ENCODE results near the gene TBC1D13.

- TF ChIP-seq POLR2A (IDR thresholded peaks at IDR 0.05), result no peak
- TF ChIP-seq, protein P1, sequence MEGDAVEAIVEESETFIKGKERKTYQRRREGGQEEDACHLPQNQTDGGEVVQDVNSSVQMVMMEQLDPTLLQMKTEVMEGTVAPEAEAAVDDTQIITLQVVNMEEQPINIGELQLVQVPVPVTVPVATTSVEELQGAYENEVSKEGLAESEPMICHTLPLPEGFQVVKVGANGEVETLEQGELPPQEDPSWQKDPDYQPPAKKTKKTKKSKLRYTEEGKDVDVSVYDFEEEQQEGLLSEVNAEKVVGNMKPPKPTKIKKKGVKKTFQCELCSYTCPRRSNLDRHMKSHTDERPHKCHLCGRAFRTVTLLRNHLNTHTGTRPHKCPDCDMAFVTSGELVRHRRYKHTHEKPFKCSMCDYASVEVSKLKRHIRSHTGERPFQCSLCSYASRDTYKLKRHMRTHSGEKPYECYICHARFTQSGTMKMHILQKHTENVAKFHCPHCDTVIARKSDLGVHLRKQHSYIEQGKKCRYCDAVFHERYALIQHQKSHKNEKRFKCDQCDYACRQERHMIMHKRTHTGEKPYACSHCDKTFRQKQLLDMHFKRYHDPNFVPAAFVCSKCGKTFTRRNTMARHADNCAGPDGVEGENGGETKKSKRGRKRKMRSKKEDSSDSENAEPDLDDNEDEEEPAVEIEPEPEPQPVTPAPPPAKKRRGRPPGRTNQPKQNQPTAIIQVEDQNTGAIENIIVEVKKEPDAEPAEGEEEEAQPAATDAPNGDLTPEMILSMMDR (IDR thresholded peaks at IDR 0.05), result no peak
Observed at GRCh38 chr9:128788445-128788844, 1.4 kb downstream of the TBC1D13 start.

Measured in upper lobe of left lung (tissue), 4 donors.